HG03139 (cell line): Measurements from ENCODE around the gene ADGRG6.
"Not testable (repeated sequence)": the region's sequence is repeated elsewhere in the genome, so short reads cannot be mapped to it uniquely, and the experiment has no call there.

Experiments used
- ATAC-seq: cut with Tn5 transposase; IDR thresholded peaks from one replicate; pipeline ENCODE4 v1.9.1; 2021; ENCODE audit not compliant: unreplicated experiment

The ADGRG6 gene

GRCh38 chr6:142301651-142302391 lies at the start of gene ADGRG6:
Gene ADGRG6 (plus strand): TSS chr6:142302007. CDS start chr6:142302330, 323 bp downstream.
- ATAC-seq = peak; percentile 87

- no peak for ATAC-seq
These were observed 47.3 kb upstream of the ADGRG6 start for GRCh38 chr6:142254513-142254912.

GRCh38 chr6:142255785-142256184 lies 46.0 kb upstream of the ADGRG6 start:
- no peak for ATAC-seq

GRCh38 chr6:142258305-142258704 lies 43.5 kb upstream of the ADGRG6 start:
- no peak for ATAC-seq

- ATAC-seq = no peak
These were observed 43.0 kb upstream of the ADGRG6 start for GRCh38 chr6:142258757-142259156.

GRCh38 chr6:142260748-142261147 lies 41.1 kb upstream of the ADGRG6 start:
- ATAC-seq = no peak

- ATAC-seq = no peak
These were observed 39.6 kb upstream of the ADGRG6 start for GRCh38 chr6:142262231-142262630.

- ATAC-seq = no peak
These were observed 36.3 kb upstream of the ADGRG6 start for GRCh38 chr6:142265476-142265875.

GRCh38 chr6:142266060-142266459 lies 35.7 kb upstream of the ADGRG6 start:
- ATAC-seq = no peak

GRCh38 chr6:142271476-142271875 lies 30.3 kb upstream of the ADGRG6 start:
- no peak for ATAC-seq

- ATAC-seq = no peak
These were observed 27.2 kb upstream of the ADGRG6 start for GRCh38 chr6:142274656-142275055.

- ATAC-seq = no peak
These were observed 26.4 kb upstream of the ADGRG6 start for GRCh38 chr6:142275236-142276006.

- ATAC-seq = no peak
These were observed 25.6 kb upstream of the ADGRG6 start for GRCh38 chr6:142276256-142276655.

GRCh38 chr6:142279350-142280180 lies 22.2 kb upstream of the ADGRG6 start:
- ATAC-seq = no peak

GRCh38 chr6:142280265-142280664 lies 21.5 kb upstream of the ADGRG6 start:
- ATAC-seq = no peak

GRCh38 chr6:142280927-142281326 lies 20.9 kb upstream of the ADGRG6 start:
- no peak for ATAC-seq

- ATAC-seq = not testable (repeated sequence)
These were observed 18.7 kb upstream of the ADGRG6 start for GRCh38 chr6:142283138-142283537.

- no peak for ATAC-seq
These were observed 17.4 kb upstream of the ADGRG6 start for GRCh38 chr6:142284419-142284818.

GRCh38 chr6:142285235-142286087 lies 16.3 kb upstream of the ADGRG6 start:
- no peak for ATAC-seq

- no peak for ATAC-seq
These were observed 15.8 kb upstream of the ADGRG6 start for GRCh38 chr6:142286088-142286409.

- no peak for ATAC-seq
These were observed 12.1 kb upstream of the ADGRG6 start for GRCh38 chr6:142289687-142290086.
